GM08714 (cell line): ENCODE data around the gene TRPC4.
"Not testable (repeated sequence)": the region's sequence is repeated elsewhere in the genome, so short reads cannot be mapped to it uniquely, and the experiment has no call there.

Source experiments
- H3K4me3 ChIP-seq: fragments of 200-500 bp; sonication (Bioruptor generic); 2 replicates; pipeline ENCODE4 v1.5.1; 2014; ENCODE audit warnings: mild to moderate bottlenecking, low read length, inconsistent platforms
- ZNF274 ChIP-seq: IDR thresholded peaks from 2 replicates; pipeline ENCODE4 v1.6.1; 2012; ENCODE audit warnings: mild to moderate bottlenecking, low read depth, low read length

Gene TRPC4

GRCh38 chr13:37598597-37598996 is 271.0 kb downstream of the TRPC4 start, which contains the start of gene POSTN:
POSTN (minus strand) TSS chr13:37598768; CDS start chr13:37598726, 42 bp downstream.
- H3K4me3 ChIP-seq = no peak within 1 kb of the TSS
- TF ChIP-seq ZNF274 = no peak

DNA sequence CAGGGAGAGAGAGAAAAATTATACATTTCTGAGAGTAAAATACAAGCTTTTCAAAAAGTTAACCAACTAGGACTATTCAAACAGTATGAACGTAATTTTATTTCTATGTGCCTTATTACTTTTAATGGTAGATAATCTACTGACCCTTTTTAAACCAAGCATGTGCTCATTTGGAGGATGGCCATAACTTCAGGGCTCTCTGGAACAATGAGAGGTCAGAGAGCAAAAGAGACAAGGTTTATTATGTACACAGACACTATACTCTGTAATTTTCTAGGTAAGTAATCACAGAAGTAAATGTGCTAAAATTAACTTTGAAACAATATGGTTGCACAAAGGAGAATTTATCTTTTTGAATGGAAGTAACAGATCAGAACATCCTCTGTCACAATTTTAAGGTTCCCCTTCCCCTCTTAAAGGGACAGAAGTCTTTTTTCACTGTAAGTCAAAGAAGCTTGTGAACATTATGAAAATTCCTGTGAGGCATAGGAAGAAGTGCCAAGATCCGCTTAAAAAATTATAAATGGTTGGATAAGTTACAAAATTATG is 272.0 kb downstream of the TRPC4 start:
- no peak for TF ChIP-seq ZNF274
- H3K4me3 ChIP-seq = no peak overlapping the region

DNA sequence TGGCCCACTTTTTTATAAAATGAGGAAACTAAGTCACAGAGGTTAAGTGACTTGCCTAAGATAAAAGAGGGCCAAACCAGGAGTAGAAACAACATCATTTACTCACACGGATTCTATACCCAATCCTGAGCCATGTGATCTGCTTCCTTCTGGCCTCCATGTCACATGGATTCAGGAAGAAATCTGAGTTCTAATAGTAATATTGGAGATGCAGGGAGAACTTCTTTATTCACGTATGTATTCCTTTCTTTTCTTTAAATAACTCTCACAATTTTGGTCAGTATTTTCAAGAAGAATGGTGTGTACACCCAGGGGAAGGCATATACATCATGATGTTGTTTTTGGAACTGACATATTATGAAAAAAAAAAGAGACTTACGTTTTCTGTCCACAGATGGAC is 272.8 kb downstream of the TRPC4 start:
- H3K4me3 ChIP-seq = no peak overlapping the region
- TF ChIP-seq ZNF274 = no peak

DNA sequence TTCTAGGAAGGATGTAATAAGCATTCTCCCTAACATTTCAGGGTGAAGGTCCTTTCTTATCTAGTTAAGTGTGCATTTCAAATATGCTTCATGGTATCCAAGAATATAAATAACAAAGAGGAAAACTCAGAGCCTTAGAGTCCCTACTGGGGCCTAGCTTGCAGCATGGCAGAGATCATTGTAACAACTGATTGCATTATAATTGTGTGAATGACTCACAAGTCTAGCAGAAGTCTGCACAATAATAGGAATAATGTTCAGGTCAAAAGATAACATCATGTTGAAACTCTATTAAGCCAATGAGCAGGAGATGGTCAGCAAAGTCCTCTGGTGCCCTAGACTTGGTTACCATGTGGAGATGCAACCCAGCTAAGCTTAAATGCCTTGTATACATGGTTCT is 274.4 kb downstream of the TRPC4 start:
- H3K4me3 ChIP-seq = no peak overlapping the region
- no peak for TF ChIP-seq ZNF274

- TF ChIP-seq ZNF274 = no peak
- H3K4me3 ChIP-seq = no peak overlapping the region
These were observed 275.0 kb downstream of the TRPC4 start for GRCh38 chr13:37594550-37594949.

- not testable (repeated sequence) for H3K4me3 ChIP-seq
These were observed 280.2 kb downstream of the TRPC4 start for GRCh38 chr13:37589381-37589780.

GRCh38 chr13:37587236-37587635 is 282.3 kb downstream of the TRPC4 start:
- no peak for TF ChIP-seq ZNF274
- H3K4me3 ChIP-seq = no peak overlapping the region
